Right lobe of liver (tissue), 6 donors: Measurements from ENCODE around the gene NAA40. TPM values are rescaled to one million over a fixed set of nuclear protein-coding genes. Genes with fewer than 3 reads are reported as not detected.
"Not testable (repeated sequence)": the region's sequence is repeated elsewhere in the genome, so short reads cannot be mapped to it uniquely, and the experiment has no call there.

Experiments
- ATAC-seq, 4 donors: fragments of 200-7000 bp; cut with Tn5 transposase; one replicate each; pipeline ENCODE4 v1.9.1; 2020; ENCODE audit warnings: mild to moderate bottlenecking in 4 of 4, moderate library complexity in 4 of 4
- DNase-seq, 3 donors: peaks; one replicate each; pipeline ENCODE4 v3.0.0-alpha.2; 2020
- H3K27ac ChIP-seq, 3 donors: fragments of 200-600 bp; one replicate each; pipeline ENCODE4 v1.8.0; 2022
- H3K27me3 ChIP-seq, 2 donors: fragments of 200-600 bp; one replicate each; pipeline ENCODE4 v1.8.0; 2022
- H3K36me3 ChIP-seq, 4 donors: fragments of 200-600 bp; sonication (generic) in 1 of 4; one replicate each; pipeline versions ENCODE4 v1.5.1 to v1.8.0; 2017 to 2022; ENCODE audit warnings: control low read depth in 1 of 4
- H3K4me1 ChIP-seq, 4 donors: fragments of 200-600 bp; sonication (generic) in 1 of 4; one replicate each; pipeline versions ENCODE4 v1.5.1 to v1.8.0; 2017 to 2022; ENCODE audit warnings: control low read depth in 1 of 4
- H3K4me3 ChIP-seq, 3 donors: fragments of 200-600 bp; one replicate each; pipeline ENCODE4 v1.8.0; 2022
- H3K9me3 ChIP-seq, 4 donors: fragments of 200-600 bp; sonication (generic) in 1 of 4; one replicate each; pipeline versions ENCODE4 v1.5.1 to v1.8.0; 2017 to 2022; ENCODE audit warnings: control low read depth in 1 of 4
- CTCF ChIP-seq, 4 donors: fragments of 200-600 bp in 3 of 4; fragments of 450-650 bp in 1 of 4; IDR thresholded peaks; one replicate each; pipeline versions ENCODE4 v1.5.1 to v1.8.0; 2016 to 2022; ENCODE audit warnings: antibody characterized with exemption in 4 of 4, mild to moderate bottlenecking in 2 of 4
- POLR2A ChIP-seq: fragments of 450-650 bp; IDR thresholded peaks from one replicate; pipeline ENCODE4 v1.6.1; 2017; ENCODE audit warnings: antibody characterized with exemption, mild to moderate bottlenecking
- WGBS: methylation state at CpG from one replicate; pipeline ENCODE4 v1.1.6; 2018; ENCODE audit warnings: low coverage, low lambda C conversion rate; ENCODE audit not compliant: insufficient coverage; ENCODE audit errors: missing lambda C conversion rate; 5-methylcytosine and 5-hydroxymethylcytosine counted together
- intact Hi-C, 2 donors: fragments of 100-400 bp; cut with DNase I; formaldehyde crosslinking; loops; one replicate each; pipeline versions ENCODE4 v1.11.2 to v1.14.1; 2022
- total RNA-seq, 6 experiments: library from RNA; depleted of rRNA in 2 of 6; stranded (reverse); fragments of >200 nt in 2 of 6; fragmentation: NEBNext Ultra II Directional in 3 of 6; extraction: Animal tissue kit (Norgen Biotek cat#: 25700) in 3 of 6; gene quantifications; one replicate each; pipeline versions ENCODE4 v1.1.0 to v1.2.4, GENCODE V29; 2016 to 2023
- donor health status: DM: no; HTN: yes; CAD: no.
- donor health status: DM: no; HTN: no; CAD: no.
- donor health status: DM: no; HTN: no; CAD: no.
- donor health status: DM: no; HTN: yes; CAD: no.
- donor health status: DM: no; HTN: yes; CAD: no.

The NAA40 gene
- total RNA-seq, 6 experiments from 2014 or later: 3.6 to 7.5 (median 4.6) TPM

- ATAC-seq (no peak), DNase-seq (no peak)
- no peaks in the 10 kb centered on the region for H3K4me1 ChIP-seq
- peaks cover 0 to 9% (median 0%) of the 10 kb centered on the region in 4 donors for H3K36me3 ChIP-seq
- no peak overlapping the region for H3K27ac ChIP-seq
- no CpG with 5 or more reads among the region's 4 CpGs for WGBS
- H3K4me3 ChIP-seq: no peak overlapping the region
- TF ChIP-seq CTCF (IDR thresholded peaks at IDR 0.05) (no peak), POLR2A (no peak)
- intact Hi-C loops: no loop called here
- no peaks in the 10 kb centered on the region for H3K9me3 ChIP-seq
- H3K27me3 ChIP-seq: no peaks in the 10 kb centered on the region
Observed at GRCh38 chr11:63952570-63952969, 13.8 kb downstream of the NAA40 start.

- H3K4me1 ChIP-seq: no peaks in the 10 kb centered on the region
- WGBS: 100% methylated on average over 1 of the region's 5 CpGs
- intact Hi-C loops: no loop called here
Observed at GRCh38 chr11:63958008-63958407, 19.2 kb downstream of the NAA40 start.

GRCh38 chr11:63961608-63962412 is 23.0 kb downstream of the NAA40 start:
- Histone ChIP-seq H3K4me3 (no peak overlapping the region), H3K36me3 (no peaks in the 10 kb centered on the region), H3K9me3 (no peaks in the 10 kb centered on the region), H3K4me1 (no peaks in the 10 kb centered on the region), H3K27me3 (no peaks in the 10 kb centered on the region), H3K27ac (no peak overlapping the region)
- peak in 3 of 4 donors; percentile 16 to 44 (median 33) for ATAC-seq
- no peak for TF ChIP-seq POLR2A
- intact Hi-C loops: no loop called here
- 53% methylated on average over 6 of the region's 19 CpGs for WGBS
- DNase-seq: no peak

More at GRCh38 chr11:63958008-63958407, 19.2 kb downstream of the NAA40 start:
- no peak for ATAC-seq
- Histone ChIP-seq H3K9me3 (no peaks in the 10 kb centered on the region), H3K4me3 (no peak overlapping the region), H3K27ac (no peak overlapping the region), H3K27me3 (no peaks in the 10 kb centered on the region), H3K36me3 (peaks cover 0 to 5% (median 0%) of the 10 kb centered on the region in 4 donors)
- no peak for DNase-seq
- TF ChIP-seq POLR2A: no peak
- TF ChIP-seq CTCF (IDR thresholded peaks at IDR 0.05): no peak

GRCh38 chr11:63963895-63964294 is 25.1 kb downstream of the NAA40 start:
- H3K27me3 ChIP-seq, intact Hi-C loops, H3K4me1 ChIP-seq, H3K4me3 ChIP-seq, H3K36me3 ChIP-seq, DNase-seq, ATAC-seq, H3K27ac ChIP-seq, H3K9me3 ChIP-seq: not testable (repeated sequence)
- 100% methylated on average over 4 of the region's 4 CpGs for WGBS

- no peaks in the 10 kb centered on the region for H3K4me1 ChIP-seq
- H3K27ac ChIP-seq: no peak overlapping the region
- DNase-seq (no peak), ATAC-seq (no peak)
- intact Hi-C loops: no loop called here
- TF ChIP-seq CTCF (IDR thresholded peaks at IDR 0.05) (no peak), POLR2A (no peak)
- WGBS: 90% methylated on average over 1 of the region's 1 CpG
- no peaks in the 10 kb centered on the region for H3K36me3 ChIP-seq
- H3K27me3 ChIP-seq: no peaks in the 10 kb centered on the region
- H3K9me3 ChIP-seq: no peaks in the 10 kb centered on the region
- H3K4me3 ChIP-seq: no peak overlapping the region
Observed at GRCh38 chr11:63966444-63966843, 27.6 kb downstream of the NAA40 start.
